Globus pallidus (tissue), 1 donor: ENCODE results near the gene SERPINE1.
"Not testable (repeated sequence)": the region's sequence is repeated elsewhere in the genome, so short reads cannot be mapped to it uniquely, and the experiment has no call there.

ENCODE experiments used
- DNase-seq: peaks from one replicate; pipeline ENCODE4 v3.0.0-alpha.2; 2015; ENCODE audit warnings: low spot score

The SERPINE1 gene

DNA sequence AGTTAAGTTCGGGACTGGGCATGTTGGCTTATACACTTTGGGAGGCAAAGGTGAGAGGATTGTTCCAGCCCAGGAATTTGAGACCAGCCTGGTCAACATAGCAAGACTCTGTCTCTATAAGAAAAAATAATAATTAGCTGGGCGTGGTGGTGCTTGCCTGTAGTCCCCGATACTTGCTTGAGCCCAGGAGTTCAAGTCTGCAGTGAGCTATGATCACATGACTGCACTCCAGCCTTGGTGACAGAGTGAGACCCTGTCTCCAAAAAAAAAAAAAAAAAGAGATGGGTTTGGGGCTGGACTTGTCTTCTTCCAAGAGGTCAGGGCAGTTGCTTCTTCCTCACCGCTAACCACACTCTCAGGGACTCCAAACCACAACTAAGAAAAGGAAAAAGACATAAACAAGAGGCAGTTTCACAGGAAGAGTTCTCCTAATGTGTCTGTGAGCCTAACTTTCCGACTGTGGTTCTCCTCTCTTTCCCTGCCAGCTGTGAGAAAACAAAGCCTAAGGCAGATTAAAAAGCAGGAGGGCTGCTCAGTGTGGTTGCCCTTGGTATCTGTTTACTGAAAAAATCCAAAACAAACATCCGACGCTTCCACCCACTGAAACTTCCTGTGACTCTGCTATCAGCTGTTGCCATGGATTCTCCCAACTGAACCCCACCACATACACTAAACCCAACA is 2.4 kb upstream of the SERPINE1 start:
- peak; percentile 13 for DNase-seq

DNA sequence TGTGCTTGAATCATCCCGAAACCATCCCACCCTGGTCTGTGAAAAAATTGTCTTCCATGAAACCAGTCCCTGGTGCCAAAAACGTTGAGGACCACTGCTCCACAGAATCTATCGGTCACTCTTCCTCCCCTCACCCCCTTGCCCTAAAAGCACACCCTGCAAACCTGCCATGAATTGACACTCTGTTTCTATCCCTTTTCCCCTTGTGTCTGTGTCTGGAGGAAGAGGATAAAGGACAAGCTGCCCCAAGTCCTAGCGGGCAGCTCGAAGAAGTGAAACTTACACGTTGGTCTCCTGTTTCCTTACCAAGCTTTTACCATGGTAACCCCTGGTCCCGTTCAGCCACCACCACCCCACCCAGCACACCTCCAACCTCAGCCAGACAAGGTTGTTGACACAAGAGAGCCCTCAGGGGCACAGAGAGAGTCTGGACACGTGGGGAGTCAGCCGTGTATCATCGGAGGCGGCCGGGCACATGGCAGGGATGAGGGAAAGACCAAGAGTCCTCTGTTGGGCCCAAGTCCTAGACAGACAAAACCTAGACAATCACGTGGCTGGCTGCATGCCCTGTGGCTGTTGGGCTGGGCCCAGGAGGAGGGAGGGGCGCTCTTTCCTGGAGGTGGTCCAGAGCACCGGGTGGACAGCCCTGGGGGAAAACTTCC is 784 bp upstream of the SERPINE1 start:
- peak; percentile 10 for DNase-seq

DNA sequence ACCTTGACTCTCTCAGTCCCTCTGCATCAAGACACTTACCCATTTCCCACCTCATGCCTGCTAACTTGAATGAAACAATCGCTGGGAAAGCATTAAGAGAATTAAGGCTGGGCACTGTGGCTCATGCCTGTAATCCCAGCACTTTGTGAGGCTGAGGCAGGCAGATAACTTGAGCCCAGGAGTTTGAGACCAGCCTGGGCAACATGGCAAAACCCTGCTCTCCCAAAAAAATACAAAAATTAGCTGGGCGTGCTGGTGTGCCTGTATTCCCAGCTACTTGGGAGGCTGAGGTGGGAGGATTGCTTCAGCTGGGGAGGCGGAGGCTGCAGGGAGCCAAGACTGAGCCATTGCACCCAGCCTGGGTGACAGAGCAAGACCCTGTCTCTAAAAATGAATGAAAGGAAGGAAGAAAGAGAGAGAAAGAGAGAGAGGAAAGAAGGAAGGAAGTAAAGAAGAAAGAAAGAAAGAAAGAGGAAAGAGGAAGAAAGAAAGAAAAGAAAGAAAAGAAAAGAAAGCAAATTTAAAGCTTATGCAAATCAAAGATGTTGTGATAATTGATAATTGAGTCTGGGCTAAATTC is 646 bp downstream of the SERPINE1 start:
- DNase-seq, result no peak

DNA sequence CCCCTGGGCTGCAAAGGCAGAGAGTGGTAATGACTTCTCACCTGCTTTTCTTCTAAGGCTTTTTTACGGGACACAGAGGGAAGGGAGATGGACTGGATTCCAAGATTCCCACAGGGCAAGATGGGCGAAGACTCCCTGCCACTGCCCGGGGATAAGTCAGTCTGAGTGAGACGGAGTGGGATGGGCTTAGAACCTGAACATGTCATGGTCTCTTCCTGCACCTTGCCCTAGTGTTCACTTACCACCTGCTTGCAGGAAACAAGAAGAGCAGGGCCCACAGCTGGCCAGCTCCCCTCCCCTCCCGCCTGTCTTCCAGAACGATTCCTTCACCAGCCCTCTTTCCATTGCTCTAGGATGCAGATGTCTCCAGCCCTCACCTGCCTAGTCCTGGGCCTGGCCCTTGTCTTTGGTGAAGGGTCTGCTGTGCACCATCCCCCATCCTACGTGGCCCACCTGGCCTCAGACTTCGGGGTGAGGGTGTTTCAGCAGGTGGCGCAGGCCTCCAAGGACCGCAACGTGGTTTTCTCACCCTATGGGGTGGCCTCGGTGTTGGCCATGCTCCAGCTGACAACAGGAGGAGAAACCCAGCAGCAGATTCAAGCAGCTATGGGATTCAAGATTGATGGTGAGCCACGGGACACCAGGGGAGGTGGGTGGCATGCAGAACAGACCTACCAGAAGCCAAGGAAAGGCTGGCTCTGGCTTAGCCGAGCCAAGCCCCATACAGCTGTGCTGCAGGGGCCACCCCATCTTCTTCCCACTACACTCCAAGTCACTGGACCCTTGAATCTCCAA is 1.3 kb downstream of the SERPINE1 start:
- no peak for DNase-seq

DNA sequence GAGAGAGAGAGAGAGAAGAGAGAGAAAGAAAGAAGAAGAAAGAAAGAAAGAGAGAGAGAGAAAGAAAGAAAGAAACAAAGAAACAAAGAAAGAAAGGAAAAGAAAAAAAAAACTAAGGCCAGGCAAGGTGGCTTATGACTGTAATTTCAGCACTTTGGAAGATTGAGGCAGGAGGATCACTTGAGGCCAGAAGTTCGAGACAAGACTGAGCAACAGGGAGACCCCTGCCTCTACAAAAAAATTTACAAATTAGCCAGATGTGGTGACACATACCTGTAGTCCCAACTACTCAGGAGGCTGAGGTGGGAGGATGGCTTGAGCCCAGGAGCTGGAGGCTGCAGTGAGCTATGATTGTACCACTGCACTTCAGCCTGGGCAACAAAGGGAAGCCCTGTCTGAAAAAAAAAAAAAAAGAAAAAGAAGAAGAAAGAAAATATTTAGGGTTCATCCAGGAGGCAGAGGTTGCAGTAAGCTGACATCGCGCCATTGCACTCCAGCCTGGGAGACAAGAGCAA is 2.8 kb downstream of the SERPINE1 start:
- no peak for DNase-seq

DNA sequence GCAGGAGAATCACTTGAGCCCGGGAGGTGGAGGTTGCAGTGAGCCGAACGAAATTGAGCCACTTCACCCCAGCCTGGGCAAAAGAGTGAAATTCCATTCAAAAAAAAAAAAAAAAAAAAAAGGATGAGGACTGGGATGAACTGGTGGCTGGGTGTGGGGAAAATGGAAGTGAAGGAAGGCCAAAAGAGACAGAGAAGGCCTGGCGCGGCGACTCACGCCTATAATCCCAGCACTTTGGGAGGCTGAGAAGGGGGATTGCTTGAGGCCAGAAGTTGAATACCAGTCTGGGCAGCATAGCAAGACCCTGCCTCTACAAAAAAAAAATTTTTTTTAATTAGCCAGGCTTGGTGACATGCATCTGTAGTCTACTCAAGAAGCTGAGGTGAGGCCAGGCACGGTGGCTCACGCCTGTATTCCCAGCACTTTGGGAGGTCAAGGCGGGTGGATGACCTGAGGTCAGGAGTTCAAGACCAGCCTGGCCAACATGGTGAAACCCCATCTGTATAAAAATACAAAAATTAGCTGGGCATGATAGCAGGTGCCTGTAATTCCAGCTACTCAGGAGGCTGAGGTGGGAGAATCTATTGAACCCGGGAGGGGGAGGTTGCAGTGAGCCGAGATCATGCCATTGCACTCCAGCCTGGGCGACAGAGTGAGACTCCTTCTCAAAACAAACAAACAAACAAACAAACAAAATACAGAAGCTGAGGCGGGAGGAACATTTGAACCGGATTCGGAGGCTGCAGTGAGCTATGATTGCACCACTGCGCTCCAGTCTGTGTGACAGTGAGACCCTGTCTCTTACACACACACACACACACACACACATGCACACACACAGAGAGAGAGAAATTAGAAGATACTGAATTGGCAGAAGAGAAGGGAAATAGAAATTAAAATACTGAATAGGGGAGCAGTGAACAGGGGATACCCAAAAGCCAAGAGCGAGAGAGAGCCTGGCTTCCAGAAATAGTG is 6.0 kb downstream of the SERPINE1 start:
- not testable (repeated sequence) for DNase-seq

DNA sequence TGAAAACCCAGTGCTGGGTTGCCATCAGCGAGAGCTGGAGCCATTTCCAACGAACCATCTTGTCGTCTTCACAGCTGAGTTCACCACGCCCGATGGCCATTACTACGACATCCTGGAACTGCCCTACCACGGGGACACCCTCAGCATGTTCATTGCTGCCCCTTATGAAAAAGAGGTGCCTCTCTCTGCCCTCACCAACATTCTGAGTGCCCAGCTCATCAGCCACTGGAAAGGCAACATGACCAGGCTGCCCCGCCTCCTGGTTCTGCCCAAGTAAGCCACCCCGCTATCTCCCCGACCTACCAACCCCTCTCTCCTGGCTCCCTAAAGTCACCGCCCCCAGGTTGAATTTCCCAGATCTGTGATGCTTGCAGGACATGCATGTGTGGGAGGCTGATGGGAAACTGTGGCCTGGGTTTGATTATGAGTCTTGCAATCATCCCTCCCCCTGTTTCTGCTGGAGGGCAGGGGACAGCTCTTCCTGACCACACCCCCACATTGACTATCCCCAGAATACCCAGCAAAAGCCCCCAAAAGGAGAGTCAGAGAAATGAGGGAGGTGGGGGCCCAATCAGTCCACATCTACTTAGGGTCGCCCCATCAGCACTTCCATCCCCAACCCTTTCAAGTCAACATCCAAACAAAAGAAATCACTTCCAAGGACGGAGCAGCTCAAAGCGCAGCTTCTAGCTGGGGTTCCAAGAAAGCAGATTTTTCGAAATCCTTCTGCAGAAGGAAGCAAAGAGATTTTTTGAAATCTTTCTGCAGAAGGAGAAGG is 6.9 kb downstream of the SERPINE1 start:
- DNase-seq, result no peak

DNA sequence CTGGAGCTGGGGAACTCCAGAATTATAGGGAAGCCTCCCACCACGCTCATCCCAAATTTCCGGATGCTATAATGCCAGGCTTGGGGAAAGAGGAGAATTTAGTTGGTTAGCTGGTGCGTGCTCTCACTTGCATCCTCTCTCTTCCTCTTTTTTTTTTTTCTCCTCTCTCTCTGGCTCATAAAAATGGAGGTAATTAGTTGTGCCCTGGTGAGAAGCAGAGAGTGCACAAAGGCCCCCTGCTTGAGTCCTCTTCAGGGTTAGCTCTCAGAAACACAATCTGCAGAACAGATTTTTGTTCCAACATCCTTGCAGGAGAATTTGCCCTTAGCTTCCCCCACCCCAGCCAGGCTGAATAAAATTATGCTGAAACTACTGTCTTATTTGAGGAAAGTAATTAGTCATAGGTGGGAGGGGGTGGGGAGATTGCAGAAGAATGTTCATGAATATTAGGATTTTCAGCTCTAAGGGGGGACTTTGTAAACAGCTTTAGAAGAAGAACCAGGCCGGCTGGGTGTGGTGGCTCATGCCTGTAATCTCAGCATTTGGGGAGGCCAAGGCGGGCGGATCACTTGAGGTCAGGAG is 7.6 kb downstream of the SERPINE1 start:
- DNase-seq, result no peak

DNA sequence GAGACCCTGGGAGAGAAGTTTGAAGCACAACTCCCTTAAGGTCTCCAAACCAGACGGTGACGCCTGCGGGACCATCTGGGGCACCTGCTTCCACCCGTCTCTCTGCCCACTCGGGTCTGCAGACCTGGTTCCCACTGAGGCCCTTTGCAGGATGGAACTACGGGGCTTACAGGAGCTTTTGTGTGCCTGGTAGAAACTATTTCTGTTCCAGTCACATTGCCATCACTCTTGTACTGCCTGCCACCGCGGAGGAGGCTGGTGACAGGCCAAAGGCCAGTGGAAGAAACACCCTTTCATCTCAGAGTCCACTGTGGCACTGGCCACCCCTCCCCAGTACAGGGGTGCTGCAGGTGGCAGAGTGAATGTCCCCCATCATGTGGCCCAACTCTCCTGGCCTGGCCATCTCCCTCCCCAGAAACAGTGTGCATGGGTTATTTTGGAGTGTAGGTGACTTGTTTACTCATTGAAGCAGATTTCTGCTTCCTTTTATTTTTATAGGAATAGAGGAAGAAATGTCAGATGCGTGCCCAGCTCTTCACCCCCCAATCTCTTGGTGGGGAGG is 10.8 kb downstream of the SERPINE1 start:
- DNase-seq, result no peak

DNA sequence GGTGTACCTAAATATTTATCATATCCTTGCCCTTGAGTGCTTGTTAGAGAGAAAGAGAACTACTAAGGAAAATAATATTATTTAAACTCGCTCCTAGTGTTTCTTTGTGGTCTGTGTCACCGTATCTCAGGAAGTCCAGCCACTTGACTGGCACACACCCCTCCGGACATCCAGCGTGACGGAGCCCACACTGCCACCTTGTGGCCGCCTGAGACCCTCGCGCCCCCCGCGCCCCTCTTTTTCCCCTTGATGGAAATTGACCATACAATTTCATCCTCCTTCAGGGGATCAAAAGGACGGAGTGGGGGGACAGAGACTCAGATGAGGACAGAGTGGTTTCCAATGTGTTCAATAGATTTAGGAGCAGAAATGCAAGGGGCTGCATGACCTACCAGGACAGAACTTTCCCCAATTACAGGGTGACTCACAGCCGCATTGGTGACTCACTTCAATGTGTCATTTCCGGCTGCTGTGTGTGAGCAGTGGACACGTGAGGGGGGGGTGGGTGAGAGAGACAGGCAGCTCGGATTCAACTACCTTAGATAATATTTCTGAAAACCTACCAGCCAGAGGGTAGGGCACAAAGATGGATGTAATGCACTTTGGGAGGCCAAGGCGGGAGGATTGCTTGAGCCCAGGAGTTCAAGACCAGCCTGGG is 11.4 kb downstream of the SERPINE1 start:
- no peak for DNase-seq

DNA sequence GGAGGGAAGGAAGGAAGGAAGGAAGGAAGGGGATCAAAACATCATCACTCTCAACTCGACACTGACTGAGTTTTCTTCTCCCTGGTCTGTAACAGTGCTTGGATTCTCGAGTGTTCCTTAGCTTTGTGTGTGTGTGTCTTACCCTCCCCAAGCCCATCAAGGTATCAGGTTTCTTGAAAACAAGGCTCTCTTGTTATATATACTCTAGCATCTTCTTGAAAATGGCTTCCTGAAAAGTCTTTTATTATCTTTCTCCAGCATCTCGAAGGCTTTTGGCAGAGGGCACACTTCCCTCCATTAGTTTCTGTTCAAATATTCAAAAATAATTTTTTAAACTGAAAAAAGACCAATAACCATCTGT is 13.4 kb downstream of the SERPINE1 start:
- DNase-seq, result no peak

DNA sequence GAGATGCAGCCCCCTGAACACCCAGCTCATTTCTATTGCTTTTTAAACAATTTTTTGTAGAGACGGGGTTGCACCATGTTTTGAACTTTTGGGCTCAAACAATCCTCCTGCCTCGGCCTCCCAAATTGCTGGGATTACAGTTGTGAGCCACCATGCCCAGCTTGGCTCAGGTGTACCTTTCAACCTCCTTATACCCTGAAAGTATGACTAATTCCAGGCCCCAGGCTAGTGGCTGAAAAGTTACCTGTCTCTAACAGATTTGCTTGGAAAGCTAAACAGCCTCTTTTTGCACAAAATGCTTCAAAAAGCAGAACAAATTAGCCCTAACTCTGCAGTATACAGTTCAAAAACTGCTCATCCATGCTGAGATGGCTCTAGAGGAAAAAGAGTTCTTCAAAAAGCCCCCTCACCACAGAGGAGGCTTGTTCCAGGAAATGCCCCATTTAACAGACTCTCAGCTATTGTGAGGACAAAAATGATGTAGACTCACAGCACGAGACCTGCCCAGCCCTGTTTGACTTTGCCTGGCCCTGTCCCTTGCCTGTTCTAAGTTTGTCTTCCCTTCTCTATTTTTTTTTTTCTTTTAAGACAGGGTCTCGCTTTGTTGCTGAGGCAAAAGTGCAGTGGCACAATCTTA is 14.0 kb downstream of the SERPINE1 start:
- DNase-seq, result no peak

DNA sequence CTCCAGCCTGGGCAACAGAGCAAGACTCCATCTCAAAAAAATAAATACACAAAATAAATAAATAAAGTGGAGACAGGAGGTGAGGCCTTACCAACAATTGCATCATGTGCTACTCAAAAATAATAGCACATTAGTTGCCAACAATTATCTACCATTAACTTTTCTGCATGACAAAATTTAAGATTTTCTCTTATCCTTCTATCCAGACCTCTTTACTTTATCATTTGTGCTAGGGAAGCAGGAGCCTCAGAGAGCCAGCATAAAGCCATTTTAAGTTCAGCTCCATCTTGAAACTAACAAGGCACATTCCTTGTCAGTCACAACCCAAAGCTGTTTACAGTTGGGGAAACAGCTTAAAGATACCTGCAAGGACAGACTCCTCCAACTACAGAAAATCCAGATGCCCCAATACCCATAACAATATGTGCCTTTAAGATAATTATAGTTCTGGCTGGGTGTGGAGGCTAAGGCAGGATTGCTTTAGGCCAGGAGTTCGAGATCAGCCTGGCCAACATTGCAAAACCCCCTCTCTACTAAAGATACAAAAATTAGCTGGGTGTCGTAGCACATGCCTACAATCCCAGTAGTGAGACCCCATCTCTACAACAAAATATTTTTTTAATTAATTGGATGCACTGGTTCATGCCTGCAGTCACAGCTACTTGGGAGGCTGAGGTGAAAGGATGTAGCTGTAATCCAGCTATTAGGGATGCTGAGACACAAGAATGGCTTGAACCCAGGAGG is 25.2 kb downstream of the SERPINE1 start:
- no peak for DNase-seq

DNA sequence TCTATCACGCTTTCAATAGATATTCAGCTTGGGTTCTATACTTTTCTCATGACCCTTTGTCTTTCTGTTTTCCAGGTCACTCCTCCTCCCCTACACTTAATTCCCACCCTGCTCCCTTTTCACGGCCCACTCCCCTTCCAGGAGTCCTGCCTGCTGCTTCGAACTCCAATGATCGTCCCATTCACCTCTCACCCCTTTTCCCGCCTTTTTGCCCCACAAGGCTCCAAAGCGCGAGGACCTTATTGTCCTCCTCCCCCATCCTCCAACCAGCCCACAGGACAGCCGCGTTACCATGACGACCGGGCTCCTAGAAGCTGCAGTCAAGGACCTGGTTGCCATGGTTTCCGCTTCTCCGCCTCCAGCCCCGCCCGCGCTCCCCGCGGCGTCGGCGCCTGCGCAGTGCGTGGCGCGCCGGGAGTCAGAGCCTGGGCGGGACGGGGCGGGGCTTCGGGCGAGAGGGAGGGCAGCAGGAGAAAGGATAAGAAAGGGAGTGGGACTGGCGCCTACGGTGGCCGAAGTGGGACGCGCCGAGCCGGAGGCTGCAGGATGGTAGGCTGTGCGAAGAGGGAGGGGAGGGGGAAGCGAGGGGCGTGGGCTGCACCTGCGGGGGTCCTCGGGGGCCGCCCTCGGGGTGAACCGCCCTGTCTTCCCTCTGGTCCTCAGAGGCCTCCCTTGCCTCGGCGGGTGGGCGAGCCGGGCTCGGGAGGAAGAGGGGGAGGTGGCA is 27.2 kb downstream of the SERPINE1 start, which contains the start of gene AP1S1:
Gene AP1S1 (plus strand): TSS at position 508 of the 724 bp plus-strand sequence. CDS start 39 bp downstream, at position 547.
- peak; percentile 88 for DNase-seq

DNA sequence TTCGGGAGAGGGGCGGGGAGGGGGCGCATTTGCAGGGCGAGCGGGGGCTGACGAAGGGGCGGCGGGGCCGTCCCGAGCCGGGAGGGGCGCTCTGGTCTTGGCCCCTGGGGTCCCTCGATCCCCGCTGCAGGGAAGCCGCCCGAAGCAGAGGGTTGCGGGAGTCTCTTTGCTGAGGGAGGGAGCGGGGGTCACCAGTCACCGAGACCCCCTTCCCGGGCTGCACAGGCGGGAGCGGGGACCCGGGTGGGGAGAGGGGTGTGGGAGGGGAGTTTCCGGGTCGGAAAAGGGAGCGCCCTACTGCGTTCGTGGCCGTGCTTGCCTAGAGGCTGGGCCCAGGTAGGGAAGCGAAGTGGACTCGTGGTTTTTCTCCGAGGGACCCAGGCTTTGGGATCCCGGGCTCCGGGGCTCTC is 27.8 kb downstream of the SERPINE1 start:
- no peak for DNase-seq

DNA sequence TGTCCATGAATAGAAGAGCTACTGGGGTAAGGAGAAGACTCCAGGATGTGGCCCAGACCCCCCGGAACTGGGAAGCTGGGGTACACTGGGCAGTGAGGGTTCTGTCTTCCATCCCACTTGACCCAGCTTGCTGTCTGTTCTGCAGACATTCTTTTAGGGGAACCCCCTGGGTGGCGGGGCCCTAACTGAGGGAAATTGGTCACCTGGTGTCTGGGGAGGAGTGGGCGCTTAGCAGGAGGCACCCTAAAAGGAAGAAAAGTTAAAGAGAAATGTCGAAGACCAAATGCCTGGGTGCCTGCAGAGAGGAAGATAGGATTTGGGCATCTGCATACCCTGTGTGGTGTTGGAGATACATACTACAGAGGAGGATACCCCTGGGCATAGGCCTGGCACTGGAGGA is 28.4 kb downstream of the SERPINE1 start:
- no peak for DNase-seq

DNA sequence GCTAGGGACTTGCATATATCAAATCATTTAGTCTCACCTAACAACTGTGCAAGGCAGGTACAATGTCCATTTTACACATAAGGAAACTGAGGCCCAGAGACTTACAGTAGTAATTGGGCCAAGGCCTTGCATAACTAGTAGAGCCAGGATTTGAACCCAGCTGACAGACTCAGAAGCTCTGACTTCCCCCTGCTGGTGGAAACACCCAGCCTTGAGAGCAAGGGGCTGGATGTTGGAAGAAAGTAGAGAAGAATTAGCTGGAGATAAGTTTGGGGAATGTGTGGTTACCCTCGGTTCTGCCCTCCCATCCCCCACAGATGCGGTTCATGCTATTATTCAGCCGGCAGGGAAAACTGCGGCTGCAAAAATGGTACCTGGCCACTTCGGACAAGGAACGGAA is 29.4 kb downstream of the SERPINE1 start:
- DNase-seq, result no peak
